Ishikawa (cell line): ENCODE measurements around the gene KLF15.

Source experiments
- CEBPB ChIP-seq: IDR thresholded peaks from 2 replicates; pipeline ENCODE4 v1.6.1; 2012
- CREB1 ChIP-seq: IDR thresholded peaks from 2 replicates; pipeline ENCODE4 v1.6.1; 2012; ENCODE audit warnings: low read depth
- EGR1 ChIP-seq: IDR thresholded peaks from 2 replicates; pipeline ENCODE4 v1.6.1; 2012
- EP300 ChIP-seq: IDR thresholded peaks from 2 replicates; pipeline ENCODE4 v1.6.1; 2012; ENCODE audit warnings: borderline replicate concordance
- FOXM1 ChIP-seq: IDR thresholded peaks from 2 replicates; pipeline ENCODE4 v1.6.1; 2012; ENCODE audit warnings: low read depth, borderline replicate concordance
- NFIC ChIP-seq: IDR thresholded peaks from 2 replicates; pipeline ENCODE4 v1.6.1; 2012
- RAD21 ChIP-seq: IDR thresholded peaks from 2 replicates; pipeline ENCODE4 v1.6.1; 2012; ENCODE audit warnings: low read depth
- TAF1 ChIP-seq: IDR thresholded peaks from 2 replicates; pipeline ENCODE4 v1.6.1; 2012; ENCODE audit warnings: low read depth, mild to moderate bottlenecking
- TCF12 ChIP-seq: IDR thresholded peaks from 2 replicates; pipeline ENCODE4 v1.6.1; 2012; ENCODE audit warnings: low read depth
- TEAD4 ChIP-seq: IDR thresholded peaks from 2 replicates; pipeline ENCODE4 v1.6.1; 2012
- YY1 ChIP-seq: IDR thresholded peaks from 2 replicates; pipeline ENCODE4 v1.6.1; 2012; ENCODE audit warnings: low read depth
- ZBTB7A ChIP-seq: IDR thresholded peaks from 2 replicates; pipeline ENCODE4 v1.6.1; 2012; ENCODE audit warnings: low read depth
- TF ChIP-seq, protein P1 (sequence below): IDR thresholded peaks from 2 replicates; pipeline ENCODE4 v1.6.1; 2012
- TF ChIP-seq, protein P2 (sequence below): IDR thresholded peaks from 2 replicates; pipeline ENCODE4 v1.6.1; 2012
- TF ChIP-seq, protein P3 (sequence below): IDR thresholded peaks from 2 replicates; pipeline ENCODE4 v1.6.1; 2012; ENCODE audit warnings: low read depth, mild to moderate bottlenecking

KLF15 gene

DNA sequence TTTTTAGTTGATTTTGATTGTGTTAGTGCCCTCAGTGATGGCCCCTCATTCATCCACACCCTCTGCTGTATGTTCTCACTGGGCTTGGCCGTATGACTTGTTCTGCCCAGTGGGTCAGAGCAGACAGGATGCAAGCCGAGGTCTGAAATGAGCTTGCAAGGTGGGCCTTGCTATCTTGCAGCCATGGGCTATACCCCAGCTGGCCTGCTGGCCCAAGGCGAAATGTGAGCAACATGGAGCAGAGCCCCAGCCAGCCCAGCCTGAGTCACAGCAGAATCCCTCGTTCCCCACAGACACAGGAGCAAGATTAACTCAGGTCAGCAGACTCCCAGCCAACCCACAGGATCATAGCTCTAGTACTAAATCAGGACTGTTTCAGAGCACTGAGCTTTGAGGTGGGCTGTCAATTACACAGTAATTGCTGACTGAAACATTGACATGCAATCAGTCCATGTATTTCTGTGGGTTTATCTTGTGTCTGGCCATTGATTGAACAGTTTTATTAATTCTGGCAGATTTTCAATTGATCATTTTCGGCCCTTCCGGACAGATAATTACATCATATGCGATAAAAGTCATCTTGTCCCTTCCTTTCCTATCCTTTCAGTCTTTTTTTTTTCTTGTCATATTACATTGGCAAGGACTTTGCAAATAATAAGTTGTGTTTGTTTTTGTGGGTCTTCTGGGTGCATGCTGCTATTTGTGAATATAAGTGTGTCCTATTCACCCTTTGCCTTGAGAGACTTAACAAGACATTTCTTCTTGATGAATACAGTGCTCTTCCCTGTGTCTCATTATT is 27.1 kb downstream of the KLF15 start:
- no peak for TF ChIP-seq TEAD4
- TF ChIP-seq YY1: no peak
- no peak for TF ChIP-seq ZBTB7A
- no peak for TF ChIP-seq CEBPB
- no peak for TF ChIP-seq TCF12
- no peak for TF ChIP-seq EP300
- TF ChIP-seq, protein P1, sequence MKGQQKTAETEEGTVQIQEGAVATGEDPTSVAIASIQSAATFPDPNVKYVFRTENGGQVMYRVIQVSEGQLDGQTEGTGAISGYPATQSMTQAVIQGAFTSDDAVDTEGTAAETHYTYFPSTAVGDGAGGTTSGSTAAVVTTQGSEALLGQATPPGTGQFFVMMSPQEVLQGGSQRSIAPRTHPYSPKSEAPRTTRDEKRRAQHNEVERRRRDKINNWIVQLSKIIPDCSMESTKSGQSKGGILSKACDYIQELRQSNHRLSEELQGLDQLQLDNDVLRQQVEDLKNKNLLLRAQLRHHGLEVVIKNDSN: no peak
- TF ChIP-seq RAD21: no peak
- TF ChIP-seq, protein P2, sequence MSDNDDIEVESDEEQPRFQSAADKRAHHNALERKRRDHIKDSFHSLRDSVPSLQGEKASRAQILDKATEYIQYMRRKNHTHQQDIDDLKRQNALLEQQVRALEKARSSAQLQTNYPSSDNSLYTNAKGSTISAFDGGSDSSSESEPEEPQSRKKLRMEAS: no peak
- no peak for TF ChIP-seq CREB1
- TF ChIP-seq, protein P3, sequence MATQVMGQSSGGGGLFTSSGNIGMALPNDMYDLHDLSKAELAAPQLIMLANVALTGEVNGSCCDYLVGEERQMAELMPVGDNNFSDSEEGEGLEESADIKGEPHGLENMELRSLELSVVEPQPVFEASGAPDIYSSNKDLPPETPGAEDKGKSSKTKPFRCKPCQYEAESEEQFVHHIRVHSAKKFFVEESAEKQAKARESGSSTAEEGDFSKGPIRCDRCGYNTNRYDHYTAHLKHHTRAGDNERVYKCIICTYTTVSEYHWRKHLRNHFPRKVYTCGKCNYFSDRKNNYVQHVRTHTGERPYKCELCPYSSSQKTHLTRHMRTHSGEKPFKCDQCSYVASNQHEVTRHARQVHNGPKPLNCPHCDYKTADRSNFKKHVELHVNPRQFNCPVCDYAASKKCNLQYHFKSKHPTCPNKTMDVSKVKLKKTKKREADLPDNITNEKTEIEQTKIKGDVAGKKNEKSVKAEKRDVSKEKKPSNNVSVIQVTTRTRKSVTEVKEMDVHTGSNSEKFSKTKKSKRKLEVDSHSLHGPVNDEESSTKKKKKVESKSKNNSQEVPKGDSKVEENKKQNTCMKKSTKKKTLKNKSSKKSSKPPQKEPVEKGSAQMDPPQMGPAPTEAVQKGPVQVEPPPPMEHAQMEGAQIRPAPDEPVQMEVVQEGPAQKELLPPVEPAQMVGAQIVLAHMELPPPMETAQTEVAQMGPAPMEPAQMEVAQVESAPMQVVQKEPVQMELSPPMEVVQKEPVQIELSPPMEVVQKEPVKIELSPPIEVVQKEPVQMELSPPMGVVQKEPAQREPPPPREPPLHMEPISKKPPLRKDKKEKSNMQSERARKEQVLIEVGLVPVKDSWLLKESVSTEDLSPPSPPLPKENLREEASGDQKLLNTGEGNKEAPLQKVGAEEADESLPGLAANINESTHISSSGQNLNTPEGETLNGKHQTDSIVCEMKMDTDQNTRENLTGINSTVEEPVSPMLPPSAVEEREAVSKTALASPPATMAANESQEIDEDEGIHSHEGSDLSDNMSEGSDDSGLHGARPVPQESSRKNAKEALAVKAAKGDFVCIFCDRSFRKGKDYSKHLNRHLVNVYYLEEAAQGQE: no peak

DNA sequence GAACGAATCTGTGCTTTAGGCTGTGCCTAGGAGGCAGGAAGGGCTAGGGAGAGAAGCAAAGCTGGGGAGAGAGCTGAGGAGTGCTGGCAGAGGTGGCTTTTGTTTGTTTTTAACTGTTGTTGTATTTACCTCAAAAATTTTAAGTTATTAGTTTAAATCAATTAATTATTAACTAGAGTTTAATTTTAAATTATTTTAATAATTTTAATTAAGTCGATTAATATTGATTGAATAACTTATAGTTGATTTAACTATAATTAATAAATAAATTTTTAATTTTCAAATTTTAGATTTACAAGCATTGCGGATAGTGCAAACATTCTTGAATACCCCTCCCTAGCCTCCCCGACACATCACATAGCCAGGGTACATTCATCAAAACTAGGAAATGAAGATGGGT is 30.6 kb downstream of the KLF15 start:
- TF ChIP-seq, protein P2: no peak
- TF ChIP-seq EGR1: no peak
- TF ChIP-seq TAF1: no peak
- no peak for TF ChIP-seq YY1
- TF ChIP-seq, protein P1: no peak
- TF ChIP-seq CREB1: no peak
- TF ChIP-seq TEAD4: no peak
- no peak for TF ChIP-seq EP300
- TF ChIP-seq ZBTB7A: no peak
- no peak for TF ChIP-seq FOXM1
- TF ChIP-seq, protein P3: no peak
- TF ChIP-seq CEBPB: no peak
- no peak for TF ChIP-seq RAD21
- no peak for TF ChIP-seq NFIC
- no peak for TF ChIP-seq TCF12

DNA sequence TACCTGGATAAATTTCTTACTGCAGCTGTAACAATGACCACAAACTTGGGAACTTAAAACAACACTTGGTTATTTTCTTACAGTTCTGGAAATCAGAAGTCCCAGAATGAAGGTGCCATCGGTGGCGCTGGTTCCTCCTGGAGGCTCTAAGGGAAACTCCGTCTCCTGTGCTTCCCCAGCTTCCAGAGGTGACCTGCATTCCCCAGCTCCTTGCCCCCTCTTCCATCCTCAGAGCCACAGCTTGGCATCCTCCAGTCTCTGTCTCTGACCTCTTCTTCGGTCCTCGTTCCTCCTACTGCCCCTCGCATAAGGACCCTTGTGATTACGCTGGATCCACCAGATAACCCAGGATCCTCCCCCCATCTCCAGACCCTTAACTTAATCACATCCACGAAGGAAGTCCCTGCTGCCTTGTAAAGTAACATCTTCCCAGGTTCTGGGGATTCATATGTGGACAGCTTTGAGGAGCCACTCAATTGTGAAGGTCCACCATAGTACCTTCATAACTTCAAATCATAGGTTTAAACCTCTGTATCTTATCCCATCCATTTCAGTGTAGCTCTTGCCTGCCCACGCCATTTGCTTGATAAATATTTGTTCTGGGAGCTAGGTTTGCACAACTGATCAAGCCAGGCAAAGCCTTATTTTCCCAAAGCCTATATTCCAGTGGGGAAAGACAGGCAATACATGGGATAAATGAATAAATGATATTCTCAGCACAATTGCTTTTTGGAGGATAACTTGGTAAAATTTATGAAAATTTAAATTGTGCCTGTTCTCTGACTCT is 34.8 kb downstream of the KLF15 start:
- TF ChIP-seq, protein P3: no peak
- TF ChIP-seq TCF12 (no peak), EP300 (no peak), FOXM1 (no peak), CEBPB (no peak), EGR1 (no peak), TEAD4 (no peak), NFIC (no peak), RAD21 (no peak), TAF1 (no peak), CREB1 (no peak), YY1 (no peak), ZBTB7A (no peak)
- TF ChIP-seq, protein P2: no peak
- TF ChIP-seq, protein P1: no peak
